CD4-positive, alpha-beta T cell treated with Interleukin-12 subunit alpha and Interleukin-12 subunit beta, for 1 hour (primary cell): ENCODE results near the gene CC2D1A.
"Not testable (repeated sequence)": the region's sequence is repeated elsewhere in the genome, so short reads cannot be mapped to it uniquely, and the experiment has no call there.

ENCODE experiments used
- DNase-seq: peaks from one replicate; pipeline ENCODE4 v3.0.0-alpha.2; 2020

Gene CC2D1A

GRCh38 chr19:13965377-13965896 lies 59.4 kb downstream of the CC2D1A start:
- no peak for DNase-seq

GRCh38 chr19:13965926-13966683 lies 60.1 kb downstream of the CC2D1A start:
- no peak for DNase-seq

GRCh38 chr19:13966684-13967128 lies 60.7 kb downstream of the CC2D1A start:
- no peak for DNase-seq

GRCh38 chr19:13967206-13967605 lies 61.2 kb downstream of the CC2D1A start:
- DNase-seq = not testable (repeated sequence)

GRCh38 chr19:13968383-13968935 lies 62.5 kb downstream of the CC2D1A start:
- DNase-seq = no peak

- no peak for DNase-seq
These were observed 63.0 kb downstream of the CC2D1A start for GRCh38 chr19:13968999-13969398.

- DNase-seq = no peak
These were observed 63.9 kb downstream of the CC2D1A start for GRCh38 chr19:13969897-13970296.

- DNase-seq = not testable (repeated sequence)
These were observed 65.9 kb downstream of the CC2D1A start for GRCh38 chr19:13971868-13972267.

- no peak for DNase-seq
These were observed 66.6 kb downstream of the CC2D1A start for GRCh38 chr19:13972368-13973155.

GRCh38 chr19:13973479-13973878 lies 67.5 kb downstream of the CC2D1A start:
- not testable (repeated sequence) for DNase-seq

- DNase-seq = peak; percentile 55
These were observed 68.1 kb downstream of the CC2D1A start for GRCh38 chr19:13974073-13974472.

- DNase-seq = no peak
These were observed 69.9 kb downstream of the CC2D1A start for GRCh38 chr19:13975870-13976269.

- DNase-seq = no peak
These were observed 70.4 kb downstream of the CC2D1A start for GRCh38 chr19:13976446-13976845.

GRCh38 chr19:13977803-13978202 lies 71.8 kb downstream of the CC2D1A start:
- DNase-seq = no peak

GRCh38 chr19:13978351-13979243 lies 72.6 kb downstream of the CC2D1A start:
- peak; percentile 50 for DNase-seq

- DNase-seq = no peak
These were observed 73.2 kb downstream of the CC2D1A start for GRCh38 chr19:13979244-13979615.

- no peak for DNase-seq
These were observed 73.7 kb downstream of the CC2D1A start for GRCh38 chr19:13979686-13980085.

- DNase-seq = no peak
These were observed 74.3 kb downstream of the CC2D1A start for GRCh38 chr19:13980340-13980739.
